HG02571 (cell line): ENCODE measurements around the gene MPND.
"Not testable (repeated sequence)": the region's sequence is repeated elsewhere in the genome, so short reads cannot be mapped to it uniquely, and the experiment has no call there.

ENCODE experiments used
- ATAC-seq: cut with Tn5 transposase; IDR thresholded peaks from one replicate; pipeline ENCODE4 v1.9.1; 2021; ENCODE audit warnings: mild to moderate bottlenecking, moderate library complexity; ENCODE audit not compliant: unreplicated experiment

MPND gene

DNA sequence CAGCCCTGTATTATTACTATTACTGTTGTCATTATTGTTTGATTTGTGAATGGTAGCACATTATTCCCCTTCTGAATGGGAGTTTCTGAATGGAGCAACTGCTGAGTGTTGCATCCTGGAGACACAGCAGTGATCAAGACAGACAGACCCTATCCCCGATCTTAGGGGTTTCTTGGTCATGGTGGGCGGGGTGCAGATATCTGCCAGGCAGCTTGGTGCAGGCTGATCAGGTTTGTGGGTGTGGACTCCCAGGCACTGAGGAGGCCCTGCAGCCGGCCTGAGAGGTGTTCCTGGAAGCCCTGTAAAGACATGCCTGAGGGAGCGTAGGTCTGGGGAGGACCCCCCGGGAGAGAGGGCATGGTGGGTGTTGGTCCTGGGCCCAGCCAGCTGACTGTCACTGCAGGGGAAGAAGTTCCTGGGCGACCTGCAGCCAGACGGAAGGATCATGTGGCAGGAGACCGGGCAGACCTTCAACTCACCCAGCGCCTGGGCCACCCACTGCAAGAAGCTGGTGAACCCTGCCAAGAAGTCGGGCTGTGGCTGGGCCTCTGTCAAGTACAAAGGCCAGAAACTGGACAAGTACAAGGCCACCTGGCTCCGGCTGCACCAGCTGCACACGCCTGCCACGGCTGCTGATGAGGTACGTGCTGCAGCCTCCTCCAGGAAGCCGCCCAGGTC lies 2.1 kb downstream of the MPND start:
- ATAC-seq = no peak

- no peak for ATAC-seq
Observed at GRCh38 chr19:4346020-4346383, 2.6 kb downstream of the MPND start.

DNA sequence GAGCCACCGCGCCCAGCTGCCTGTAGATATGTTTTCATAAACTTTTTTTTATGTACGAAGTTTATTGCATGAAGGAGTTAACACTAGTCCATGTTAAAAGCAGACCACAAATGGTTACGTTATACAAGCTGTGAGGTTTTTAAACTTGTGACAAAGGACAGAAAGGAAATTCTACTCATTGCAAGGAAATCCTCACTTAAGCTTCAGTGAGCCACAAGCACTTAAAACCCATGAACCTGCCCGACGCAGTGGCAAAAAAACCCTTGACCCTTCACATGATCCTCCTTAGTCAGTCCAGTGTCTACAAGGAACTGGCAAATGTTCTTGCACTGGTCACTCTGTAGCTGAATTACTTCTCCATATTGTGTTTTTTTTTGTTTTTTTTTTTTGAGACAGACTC lies 4.2 kb downstream of the MPND start:
- no peak for ATAC-seq

DNA sequence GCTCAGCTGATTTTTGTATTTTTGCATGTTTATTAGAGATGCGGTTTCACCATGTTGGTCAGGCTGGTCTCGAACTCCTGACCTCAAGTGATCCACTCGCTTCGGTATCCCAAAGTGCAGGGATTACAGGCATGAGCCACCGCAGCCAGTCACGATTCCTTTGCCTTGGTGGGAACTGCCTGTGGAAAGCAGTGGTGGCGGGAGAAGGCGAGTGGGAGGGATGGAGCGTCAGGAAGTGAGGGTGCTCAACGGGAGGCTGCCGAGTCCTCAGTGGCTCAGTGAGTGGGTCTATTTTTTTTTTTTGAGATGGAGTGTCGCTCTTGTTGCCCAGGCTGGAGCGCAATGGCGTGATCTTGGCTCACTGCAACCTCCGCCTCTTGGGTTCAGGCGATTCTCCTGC lies 5.9 kb downstream of the MPND start:
- not testable (repeated sequence) for ATAC-seq

DNA sequence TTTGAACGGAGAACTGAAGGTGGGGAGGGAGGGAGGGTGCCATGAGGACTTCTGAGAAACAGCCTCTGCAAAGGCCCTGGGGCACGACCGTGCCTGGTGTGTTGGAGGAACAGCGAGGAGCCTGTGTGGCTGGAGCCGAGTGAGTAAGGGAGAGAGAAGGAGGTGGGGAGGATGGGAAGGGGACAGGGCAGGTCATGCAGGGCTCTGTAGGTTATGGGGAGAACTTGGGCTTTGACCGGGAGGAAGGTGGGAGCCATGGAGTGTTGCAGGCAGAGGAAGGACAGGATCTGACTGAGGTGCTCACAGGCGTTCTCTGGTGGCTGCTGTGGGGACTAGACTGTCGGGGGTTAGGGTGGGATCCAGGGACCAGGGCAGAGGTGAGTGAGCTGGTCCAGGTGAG lies 6.7 kb downstream of the MPND start:
- no peak for ATAC-seq

DNA sequence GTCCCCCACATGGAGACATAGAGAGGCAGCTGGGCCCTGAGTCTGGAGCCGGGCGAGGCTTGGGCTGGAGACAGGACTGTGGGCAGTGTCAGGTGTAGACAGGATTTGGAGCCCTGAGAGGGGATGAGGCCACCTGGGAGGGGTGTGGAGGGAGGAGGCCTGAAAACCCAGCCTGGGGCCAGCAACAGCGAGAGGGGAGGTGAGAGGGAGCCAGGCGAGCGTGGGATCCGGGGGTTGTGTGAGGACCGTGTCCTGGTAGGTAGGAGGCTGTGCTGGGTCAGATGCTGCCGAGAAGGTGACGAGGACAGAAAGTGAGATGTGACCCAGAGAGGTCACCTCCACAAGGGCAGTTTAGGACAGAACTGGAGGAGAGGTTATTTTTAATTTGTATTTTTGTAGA lies 7.4 kb downstream of the MPND start:
- ATAC-seq = no peak

- no peak for ATAC-seq
Observed at GRCh38 chr19:4352701-4353121, 9.3 kb downstream of the MPND start.

DNA sequence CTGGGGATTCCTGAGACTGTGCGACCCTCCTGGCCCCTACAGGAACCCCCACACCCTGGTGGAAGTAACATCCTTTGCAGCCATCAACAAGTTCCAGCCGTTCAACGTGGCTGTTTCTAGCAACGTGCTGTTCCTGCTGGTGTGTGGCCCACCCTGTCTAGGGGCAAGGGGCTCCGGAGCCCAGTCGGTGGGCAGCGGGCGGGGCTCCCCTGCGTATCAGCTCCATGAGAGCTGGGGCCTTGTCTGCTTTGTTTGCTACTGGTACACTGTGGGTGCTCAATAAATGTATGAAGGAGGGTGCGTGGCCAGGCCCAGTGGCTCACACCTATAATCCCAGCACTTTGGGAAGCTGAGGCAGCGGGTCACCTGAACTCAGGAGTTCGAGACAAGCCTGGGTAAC lies 10.9 kb downstream of the MPND start:
- ATAC-seq = no peak

DNA sequence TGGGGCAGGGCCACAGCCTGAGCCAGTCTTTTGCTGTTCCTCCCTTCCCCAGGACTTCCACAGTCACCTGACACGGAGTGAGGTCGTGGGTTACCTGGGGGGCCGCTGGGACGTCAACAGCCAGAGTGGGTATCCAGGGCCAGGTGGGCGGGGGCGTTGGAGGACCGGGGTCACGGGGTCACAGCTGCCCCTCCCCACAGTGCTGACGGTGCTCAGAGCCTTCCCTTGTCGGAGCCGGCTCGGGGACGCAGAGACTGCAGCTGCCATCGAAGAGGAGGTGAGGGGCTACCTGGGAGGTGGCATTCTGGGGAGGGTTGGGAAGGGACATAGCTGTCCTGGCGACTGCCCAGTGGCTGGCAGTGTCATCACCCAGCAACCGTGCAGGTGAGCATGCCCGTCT lies 11.5 kb downstream of the MPND start:
- ATAC-seq = no peak

- ATAC-seq = no peak
Observed at GRCh38 chr19:4357095-4357797, 13.9 kb downstream of the MPND start.

- ATAC-seq = no peak
Observed at GRCh38 chr19:4357921-4358326, 14.6 kb downstream of the MPND start.

DNA sequence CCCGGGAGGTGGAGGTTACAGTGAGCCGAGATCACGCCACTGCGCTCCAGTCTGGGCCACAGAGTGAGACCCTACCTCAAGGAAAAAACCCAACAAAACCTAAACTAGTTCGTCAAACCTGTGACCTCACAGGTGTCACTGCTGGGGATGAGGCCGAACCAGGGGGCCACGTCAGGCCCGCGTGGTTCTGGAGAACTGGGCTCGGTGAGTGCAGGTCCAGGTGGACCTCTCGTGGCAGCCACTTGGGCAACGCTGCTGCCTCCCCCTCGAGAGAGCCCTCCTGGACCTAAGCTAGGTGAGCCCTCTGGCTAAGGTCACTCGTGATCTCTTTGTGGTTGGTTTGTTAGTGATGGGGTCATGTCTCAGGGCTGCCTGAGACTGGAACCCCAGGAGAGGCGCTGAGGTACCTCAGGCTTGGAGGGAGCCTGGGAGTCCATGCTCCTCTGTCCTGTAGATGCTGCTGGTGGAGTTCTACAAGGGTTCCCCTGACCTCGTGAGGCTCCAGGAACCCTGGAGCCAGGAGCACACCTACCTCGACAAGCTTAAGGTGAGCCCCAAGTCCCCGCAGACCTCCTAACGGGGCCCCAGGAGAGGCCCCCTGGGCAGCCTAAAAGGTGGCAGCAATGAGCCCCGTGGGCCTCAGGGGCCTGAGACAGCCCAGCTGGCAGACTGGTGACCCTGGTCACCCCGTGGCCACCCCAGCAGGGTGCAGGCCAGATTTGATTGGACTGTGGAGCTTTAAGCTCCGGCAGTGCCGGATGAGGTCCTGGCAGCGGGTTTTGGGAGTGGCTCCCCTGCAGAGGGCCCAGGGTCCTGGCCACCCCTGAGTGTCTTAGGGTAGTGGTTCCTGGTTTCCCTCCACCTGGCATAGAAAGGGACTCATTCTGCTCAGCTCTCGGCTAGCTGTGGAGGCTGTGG lies 15.6 kb downstream of the MPND start:
- ATAC-seq = no peak

GRCh38 chr19:4359627-4360000 lies 16.3 kb downstream of the MPND start:
- ATAC-seq = no peak

DNA sequence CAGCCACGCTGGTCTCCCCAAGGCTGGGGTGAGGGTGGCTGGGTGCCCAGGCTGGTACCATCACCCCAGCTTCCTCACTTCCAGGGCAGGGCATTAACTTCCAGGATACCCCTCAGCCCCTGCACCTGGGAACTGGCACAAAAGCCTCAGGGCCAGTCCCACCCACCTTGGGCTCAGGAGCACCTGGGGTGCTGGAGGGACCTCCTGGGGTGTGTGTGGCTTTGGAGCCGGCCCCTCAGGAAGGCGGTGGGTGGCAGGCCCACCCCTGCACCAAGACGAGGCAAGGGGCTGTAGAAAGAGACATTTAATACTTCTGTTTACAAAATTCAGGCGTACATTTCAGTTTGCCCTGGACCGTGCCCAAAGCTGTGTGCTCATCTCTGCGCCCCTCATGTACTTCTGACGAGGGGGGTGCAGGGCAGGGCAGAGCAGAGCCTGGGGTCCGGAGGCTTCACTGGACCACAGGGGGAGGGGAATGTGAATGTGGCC lies 16.8 kb downstream of the MPND start:
- no peak for ATAC-seq

GRCh38 chr19:4360641-4361151 lies 17.3 kb downstream of the MPND start:
- ATAC-seq = no peak

- no peak for ATAC-seq
Observed at GRCh38 chr19:4361152-4362046, 18.0 kb downstream of the MPND start.

- ATAC-seq = no peak
Observed at GRCh38 chr19:4362101-4362828, 18.9 kb downstream of the MPND start.

DNA sequence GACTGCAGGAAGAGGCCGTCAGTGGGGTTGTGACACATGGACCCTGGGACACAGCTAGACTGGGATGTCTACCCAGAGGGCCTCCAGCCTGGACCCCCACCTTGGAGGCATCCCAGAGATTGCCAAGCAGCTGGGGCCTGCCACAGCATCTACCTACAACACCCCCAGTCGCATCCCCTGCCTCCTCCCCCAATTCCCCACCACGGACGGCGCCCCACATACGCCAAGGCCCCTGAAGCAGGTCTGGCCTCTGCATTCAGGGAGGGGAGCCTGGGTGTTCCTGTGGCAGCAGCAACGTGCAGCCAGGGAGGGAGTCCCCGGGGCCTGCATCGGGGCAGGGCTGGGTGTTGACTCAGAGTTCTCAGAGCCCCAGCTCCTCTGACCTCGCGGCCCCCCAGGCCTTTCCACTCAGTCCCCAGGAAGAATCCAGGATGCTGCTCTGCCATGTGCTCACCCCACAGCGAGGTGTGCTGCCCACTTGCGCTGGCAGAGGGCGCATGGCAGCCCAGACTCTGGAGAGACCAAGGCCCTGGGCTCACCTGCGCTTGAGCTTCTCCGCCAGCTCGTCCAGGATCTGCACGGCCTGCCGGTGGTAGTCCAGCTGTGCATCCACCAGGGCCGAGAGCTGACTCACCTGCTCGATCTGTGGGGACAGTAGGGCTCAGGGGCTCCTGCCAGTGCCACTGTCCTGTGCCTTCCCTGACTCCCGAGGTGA lies 19.6 kb downstream of the MPND start:
- ATAC-seq = no peak
